NCI-H2107 treated with DMSO at 0.1 percent for 48 hours (cell line): ENCODE data around the gene AGBL4.

ENCODE experiments used
- DNase-seq: peaks from one replicate; lab custom pipeline; 2025; ENCODE audit not compliant: unreplicated experiment; lab: John Stamatoyannopoulos, UW

The AGBL4 gene

GRCh38 chr1:48851638-48852037 lies 1172.1 kb downstream of the AGBL4 start:
- DNase-seq = no peak

- DNase-seq = no peak
These were observed 1175.7 kb downstream of the AGBL4 start for GRCh38 chr1:48848035-48848434.

GRCh38 chr1:48846441-48846840 lies 1177.3 kb downstream of the AGBL4 start:
- no peak for DNase-seq

GRCh38 chr1:48844187-48844586 lies 1179.6 kb downstream of the AGBL4 start:
- no peak for DNase-seq

- no peak for DNase-seq
These were observed 1181.8 kb downstream of the AGBL4 start for GRCh38 chr1:48841966-48842365.

- no peak for DNase-seq
These were observed 1182.3 kb downstream of the AGBL4 start for GRCh38 chr1:48841461-48841860.

- peak; percentile 50 for DNase-seq
These were observed 1192.4 kb downstream of the AGBL4 start for GRCh38 chr1:48831120-48831978.

GRCh38 chr1:48830715-48831114 lies 1193.0 kb downstream of the AGBL4 start:
- no peak for DNase-seq

- no peak for DNase-seq
These were observed 1194.3 kb downstream of the AGBL4 start for GRCh38 chr1:48829446-48829845.

GRCh38 chr1:48823168-48823567 lies 1200.6 kb downstream of the AGBL4 start:
- peak; percentile 33 for DNase-seq

GRCh38 chr1:48820491-48820890 lies 1203.3 kb downstream of the AGBL4 start:
- no peak for DNase-seq

GRCh38 chr1:48817505-48818114 lies 1206.1 kb downstream of the AGBL4 start:
- DNase-seq = peak; percentile 26

GRCh38 chr1:48810740-48811139 lies 1213.0 kb downstream of the AGBL4 start:
- no peak for DNase-seq

GRCh38 chr1:48808496-48808895 lies 1215.3 kb downstream of the AGBL4 start:
- DNase-seq = no peak

GRCh38 chr1:48807554-48808260 lies 1216.0 kb downstream of the AGBL4 start:
- no peak for DNase-seq

- no peak for DNase-seq
These were observed 1220.3 kb downstream of the AGBL4 start for GRCh38 chr1:48803474-48803873.

- no peak for DNase-seq
These were observed 1228.9 kb downstream of the AGBL4 start for GRCh38 chr1:48794816-48795215.

- no peak for DNase-seq
These were observed 1229.9 kb downstream of the AGBL4 start for GRCh38 chr1:48793863-48794262.

- no peak for DNase-seq
These were observed 1230.8 kb downstream of the AGBL4 start for GRCh38 chr1:48792961-48793360.

GRCh38 chr1:48790397-48790796 lies 1233.4 kb downstream of the AGBL4 start:
- DNase-seq = no peak

GRCh38 chr1:48789903-48790302 lies 1233.9 kb downstream of the AGBL4 start:
- no peak for DNase-seq

GRCh38 chr1:48785869-48786268 lies 1237.9 kb downstream of the AGBL4 start:
- no peak for DNase-seq
